Measurements from ENCODE around the gene EIF4E.
"Not testable (repeated sequence)": the region's sequence is repeated elsewhere in the genome, so short reads cannot be mapped to it uniquely, and the experiment has no call there.

The EIF4E gene

GRCh38 chr4:98833384-98833783, 95.5 kb downstream of the EIF4E start:
- no peak for DNase-seq (ENCODE audit: insufficient read length, low spot score)
- TF ChIP-seq POLR2A (IDR thresholded peaks at IDR 0.05; ENCODE audit: low read depth, low read length): no peak
- FAIRE-seq: no peak

- FAIRE-seq; DNase-seq (ENCODE audit: insufficient read length, low spot score): not testable (repeated sequence)
These were observed 97.9 kb downstream of the EIF4E start for GRCh38 chr4:98831036-98831435.
